Trophoblast cell (in vitro differentiated cells and primary cell): ENCODE results near the gene VEZF1.

Source experiments
- DNase-seq, 2 donors: peaks; one replicate each; pipeline ENCODE4 v3.0.0-alpha.2; 2016
- H2AFZ ChIP-seq: 2 replicates; pipeline ENCODE4 v1.6.1; 2013; ENCODE audit warnings: low read length, moderate library complexity, mild to moderate bottlenecking; ENCODE audit not compliant: insufficient read depth, poor library complexity
- H2AK5ac ChIP-seq: 2 replicates; pipeline ENCODE4 v1.6.1; 2013; ENCODE audit warnings: mild to moderate bottlenecking, low read length
- H2BK120ac ChIP-seq: 2 replicates; pipeline ENCODE4 v1.6.1; 2013; ENCODE audit warnings: low read length, mild to moderate bottlenecking, moderate library complexity; ENCODE audit not compliant: insufficient read depth, poor library complexity
- H2BK12ac ChIP-seq: 2 replicates; pipeline ENCODE4 v1.6.1; 2013; ENCODE audit warnings: mild to moderate bottlenecking, low read length, moderate library complexity
- H2BK5ac ChIP-seq: 2 replicates; pipeline ENCODE4 v1.6.1; 2013; ENCODE audit warnings: low read length, low read depth, moderate library complexity, mild to moderate bottlenecking; ENCODE audit not compliant: poor library complexity
- H3K14ac ChIP-seq: 2 replicates; pipeline ENCODE4 v1.6.1; 2013; ENCODE audit warnings: mild to moderate bottlenecking, low read length
- H3K18ac ChIP-seq: 2 replicates; pipeline ENCODE4 v1.6.1; 2013; ENCODE audit warnings: mild to moderate bottlenecking, low read length
- H3K23ac ChIP-seq: 2 replicates; pipeline ENCODE4 v1.6.1; 2013; ENCODE audit warnings: low read length
- H3K27ac ChIP-seq: 2 replicates; pipeline ENCODE4 v1.5.1; 2013; ENCODE audit warnings: low read depth, mild to moderate bottlenecking, inconsistent platforms, low read length, moderate library complexity
- H3K27me3 ChIP-seq: 2 replicates; pipeline ENCODE4 v1.6.1; 2013; ENCODE audit warnings: inconsistent platforms, mild to moderate bottlenecking, low read length, moderate library complexity; ENCODE audit not compliant: insufficient read depth
- H3K36me3 ChIP-seq, 2 experiments: 1 replicate in 1 of 2; 2 replicates in 1 of 2; pipeline ENCODE4 v1.6.1; 2013; ENCODE audit warnings: low read length in 2 of 2, mild to moderate bottlenecking in 2 of 2, moderate library complexity in 1 of 2; ENCODE audit not compliant: insufficient read depth in 2 of 2, control insufficient read depth in 1 of 2
- H3K4ac ChIP-seq: 2 replicates; pipeline ENCODE4 v1.6.1; 2013; ENCODE audit warnings: low read depth, mild to moderate bottlenecking, low read length, moderate library complexity
- H3K4me1 ChIP-seq, 2 experiments: 1 replicate in 1 of 2; 2 replicates in 1 of 2; pipeline ENCODE4 v1.6.1; 2013; ENCODE audit warnings: low read length in 2 of 2, mild to moderate bottlenecking in 2 of 2, moderate library complexity in 1 of 2; ENCODE audit not compliant: insufficient read depth in 2 of 2, control insufficient read depth in 1 of 2
- H3K4me2 ChIP-seq: 2 replicates; pipeline ENCODE4 v1.6.1; 2013; ENCODE audit warnings: inconsistent platforms, mild to moderate bottlenecking, low read length, moderate library complexity
- H3K4me3 ChIP-seq: 2 replicates; pipeline ENCODE4 v1.5.1; 2013; ENCODE audit warnings: mild to moderate bottlenecking, low read depth, low read length, inconsistent platforms
- H3K79me1 ChIP-seq: one replicate; pipeline ENCODE4 v1.6.1; 2013; ENCODE audit warnings: low read length
- H3K79me2 ChIP-seq: 2 replicates; pipeline ENCODE4 v1.6.1; 2013; ENCODE audit warnings: low read length, mild to moderate bottlenecking; ENCODE audit not compliant: control insufficient read depth, insufficient read depth, poor library complexity
- H3K9ac ChIP-seq: 2 replicates; pipeline ENCODE4 v1.6.1; 2013; ENCODE audit warnings: mild to moderate bottlenecking, low read length
- H3K9me3 ChIP-seq: 2 replicates; pipeline ENCODE4 v1.6.1; 2013; ENCODE audit warnings: low read depth, mild to moderate bottlenecking, control low read depth, inconsistent platforms, low read length; ENCODE audit not compliant: insufficient read depth
- H4K12ac ChIP-seq: 2 replicates; pipeline ENCODE4 v1.6.1; 2013; ENCODE audit warnings: low read depth, mild to moderate bottlenecking, low read length, moderate library complexity
- H4K8ac ChIP-seq: 2 replicates; pipeline ENCODE4 v1.6.1; 2013; ENCODE audit warnings: low read depth, mild to moderate bottlenecking, low read length, moderate library complexity
- H4K91ac ChIP-seq: one replicate; pipeline ENCODE4 v1.6.1; 2013; ENCODE audit warnings: low read depth, mild to moderate bottlenecking, low read length, moderate library complexity
- WGBS: extraction: QIAGEN DNeasy Blood & Tissue Kit; methylation state at CpG from one replicate; pipeline ENCODE4 v1.1.7; 2013; ENCODE audit warnings: missing lambda C conversion rate; ENCODE audit not compliant: insufficient read length, insufficient coverage; ENCODE audit errors: extremely low coverage; 5-methylcytosine and 5-hydroxymethylcytosine counted together

Gene VEZF1

GRCh38 chr17:57984261-57984890 is 3.7 kb downstream of the VEZF1 start:
- H3K4me1 ChIP-seq: peaks cover 3 to 6% of the 10 kb centered on the region in 2 experiments
- peaks cover 15% of the 10 kb centered on the region for H3K79me1 ChIP-seq

DNA sequence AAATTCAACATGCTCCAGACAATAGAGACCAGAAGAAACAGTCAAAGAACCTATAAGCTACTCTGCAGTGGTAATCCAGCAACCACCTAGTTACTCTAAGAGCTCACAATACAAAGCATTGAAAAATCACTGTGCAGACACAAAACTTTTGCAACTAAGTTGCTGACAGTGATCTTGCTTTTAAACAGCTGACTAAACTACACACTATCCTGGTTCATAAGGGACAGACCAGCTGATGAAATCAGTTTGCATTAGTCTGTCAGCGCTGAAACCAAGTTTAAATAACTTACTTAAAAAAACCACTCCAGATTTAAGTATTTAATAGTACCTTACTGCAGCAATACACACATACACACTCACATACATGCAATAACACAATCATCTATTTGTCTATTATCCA is 4.6 kb downstream of the VEZF1 start:
- H4K91ac ChIP-seq: no peak overlapping the region
- H2AK5ac ChIP-seq: no peak overlapping the region
- no peak overlapping the region for H2BK5ac ChIP-seq
- no peak overlapping the region for H3K4ac ChIP-seq
- H3K23ac ChIP-seq: no peak overlapping the region
- H3K27me3 ChIP-seq: no peaks in the 10 kb centered on the region
- no peak for DNase-seq
- H3K4me2 ChIP-seq: no peak overlapping the region
- H3K4me3 ChIP-seq: no peak overlapping the region
- H3K9ac ChIP-seq: no peak overlapping the region
- H3K27ac ChIP-seq: no peak overlapping the region
- no peak overlapping the region for H3K18ac ChIP-seq
- H3K9me3 ChIP-seq: no peaks in the 10 kb centered on the region
- peaks cover 13% of the 10 kb centered on the region for H3K79me1 ChIP-seq
- H3K79me2 ChIP-seq: peaks cover 12% of the 10 kb centered on the region
- H3K4me1 ChIP-seq: peaks cover 0 to under 1% of the 10 kb centered on the region in 2 experiments
- H3K14ac ChIP-seq: no peak overlapping the region
- no peak overlapping the region for H2BK12ac ChIP-seq
- no peak overlapping the region for H2BK120ac ChIP-seq
- no peak overlapping the region for H4K12ac ChIP-seq
- no CpG with 5 or more reads among the region's 1 CpG for WGBS
- no peak overlapping the region for H4K8ac ChIP-seq
- H3K36me3 ChIP-seq: peaks cover 12 to 16% of the 10 kb centered on the region in 2 experiments
- no peak overlapping the region for H2AFZ ChIP-seq

More at GRCh38 chr17:57984261-57984890, 3.7 kb downstream of the VEZF1 start:
- Histone ChIP-seq H4K12ac (no peak overlapping the region), H4K91ac (no peak overlapping the region), H2AK5ac (no peak overlapping the region), H3K4ac (no peak overlapping the region), H2BK12ac (no peak overlapping the region), H3K14ac (no peak overlapping the region), H3K79me2 (peaks cover 13% of the 10 kb centered on the region), H2BK120ac (no peak overlapping the region), H3K4me2 (no peak overlapping the region), H3K23ac (no peak overlapping the region), H3K9me3 (no peaks in the 10 kb centered on the region), H3K4me3 (no peak overlapping the region), H3K27ac (no peak overlapping the region), H3K18ac (no peak overlapping the region), H3K36me3 (peaks cover 9 to 13% of the 10 kb centered on the region in 2 experiments), H2AFZ (no peak overlapping the region), H3K27me3 (no peaks in the 10 kb centered on the region), H2BK5ac (no peak overlapping the region), H3K9ac (no peak overlapping the region), H4K8ac (no peak overlapping the region)
- WGBS: no CpG with 5 or more reads among the region's 4 CpGs
- DNase-seq: peak; percentile 4 to 66

- Histone ChIP-seq H4K91ac (no peak overlapping the region), H3K4me1 (no peaks in the 10 kb centered on the region), H2BK5ac (no peak overlapping the region)
These were observed 5.4 kb downstream of the VEZF1 start for GRCh38 chr17:57982452-57983170.

GRCh38 chr17:57980522-57980921 is 7.5 kb downstream of the VEZF1 start:
- H2BK12ac ChIP-seq: no peak overlapping the region
- H3K36me3 ChIP-seq: peaks cover 26 to 28% of the 10 kb centered on the region in 2 experiments
- no peak overlapping the region for H3K27ac ChIP-seq
- H3K27me3 ChIP-seq: no peaks in the 10 kb centered on the region
- H3K79me1 ChIP-seq: no peaks in the 10 kb centered on the region
- WGBS: no CpG with 5 or more reads among the region's 4 CpGs
- no peak overlapping the region for H4K8ac ChIP-seq
- no peak overlapping the region for H2BK5ac ChIP-seq
- H3K4ac ChIP-seq: no peak overlapping the region
- H3K18ac ChIP-seq: no peak overlapping the region
- no peak overlapping the region for H3K4me2 ChIP-seq
- H3K4me3 ChIP-seq: no peak overlapping the region
- H2BK120ac ChIP-seq: no peak overlapping the region
- H4K91ac ChIP-seq: no peak overlapping the region
- no peak overlapping the region for H2AFZ ChIP-seq
- no peak overlapping the region for H2AK5ac ChIP-seq
- H3K14ac ChIP-seq: no peak overlapping the region
- no peak overlapping the region for H3K23ac ChIP-seq
- no peak overlapping the region for H3K9ac ChIP-seq
- no peak overlapping the region for H4K12ac ChIP-seq
- H3K79me2 ChIP-seq: no peaks in the 10 kb centered on the region
- no peak for DNase-seq
- no peaks in the 10 kb centered on the region for H3K4me1 ChIP-seq
- H3K9me3 ChIP-seq: no peaks in the 10 kb centered on the region

More at GRCh38 chr17:57982452-57983170, 5.4 kb downstream of the VEZF1 start:
- no peak overlapping the region for H3K14ac ChIP-seq
- no peak overlapping the region for H2BK12ac ChIP-seq
- H3K4me2 ChIP-seq: no peak overlapping the region
- no peak overlapping the region for H3K9ac ChIP-seq
- H3K79me2 ChIP-seq: peaks cover 8% of the 10 kb centered on the region
- H3K23ac ChIP-seq: no peak overlapping the region
- H3K36me3 ChIP-seq: peaks cover 16% of the 10 kb centered on the region in 2 experiments
- DNase-seq: no peak
- H2AFZ ChIP-seq: no peak overlapping the region
- no peak overlapping the region for H2AK5ac ChIP-seq
- peaks cover 8% of the 10 kb centered on the region for H3K79me1 ChIP-seq
- H3K4me3 ChIP-seq: no peak overlapping the region
- no peak overlapping the region for H3K4ac ChIP-seq
- no peak overlapping the region for H2BK120ac ChIP-seq
- no peaks in the 10 kb centered on the region for H3K9me3 ChIP-seq
- H3K18ac ChIP-seq: no peak overlapping the region
- no peak overlapping the region for H3K27ac ChIP-seq
- H4K12ac ChIP-seq: no peak overlapping the region
- no peaks in the 10 kb centered on the region for H3K27me3 ChIP-seq
- no peak overlapping the region for H4K8ac ChIP-seq
- WGBS: no CpG with 5 or more reads among the region's 14 CpGs
